Rectal smooth muscle tissue (tissue), 1 donor: Measurements from ENCODE around the gene DEFB118.
"Not testable (repeated sequence)": the region's sequence is repeated elsewhere in the genome, so short reads cannot be mapped to it uniquely, and the experiment has no call there.

Experiments
- H3K27ac ChIP-seq: one replicate; pipeline ENCODE4 v1.7.0; 2013; ENCODE audit warnings: low read depth, low read length, inconsistent platforms
- H3K27me3 ChIP-seq: one replicate; pipeline ENCODE4 v1.7.0; 2013; ENCODE audit warnings: low read length; ENCODE audit not compliant: control insufficient read depth, insufficient read depth
- H3K36me3 ChIP-seq: one replicate; pipeline ENCODE4 v1.7.0; 2013; ENCODE audit warnings: low read length; ENCODE audit not compliant: control insufficient read depth, insufficient read depth
- H3K4me1 ChIP-seq: one replicate; pipeline ENCODE4 v1.7.0; 2013; ENCODE audit warnings: low read length; ENCODE audit not compliant: control insufficient read depth, insufficient read depth
- H3K4me3 ChIP-seq: one replicate; pipeline ENCODE4 v1.7.0; 2013; ENCODE audit warnings: low read length
- H3K9ac ChIP-seq: one replicate; pipeline ENCODE4 v1.7.0; 2013; ENCODE audit warnings: low read length

DEFB118 gene

GRCh38 chr20:31368301-31368700, at the start of gene DEFB118:
Gene DEFB118 (plus strand): TSS chr20:31368601. CDS start chr20:31368651, 50 bp downstream.
- Histone ChIP-seq H3K36me3 (no peaks in the 10 kb centered on the region), H3K27ac (no peak within 1 kb of the TSS), H3K4me3 (no peak within 1 kb of the TSS), H3K27me3 (no peaks in the 10 kb centered on the region), H3K9ac (no peak within 1 kb of the TSS), H3K4me1 (no peaks in the 10 kb centered on the region)

GRCh38 chr20:31322504-31322903, 45.9 kb upstream of the DEFB118 start:
- Histone ChIP-seq H3K36me3 (no peaks in the 10 kb centered on the region), H3K27ac (no peak overlapping the region), H3K27me3 (no peaks in the 10 kb centered on the region), H3K4me3 (no peak overlapping the region), H3K9ac (no peak overlapping the region), H3K4me1 (no peaks in the 10 kb centered on the region)

GRCh38 chr20:31330893-31331292, 37.5 kb upstream of the DEFB118 start:
- Histone ChIP-seq H3K9ac (no peak overlapping the region), H3K27ac (no peak overlapping the region), H3K4me1 (no peaks in the 10 kb centered on the region), H3K27me3 (no peaks in the 10 kb centered on the region), H3K4me3 (no peak overlapping the region), H3K36me3 (no peaks in the 10 kb centered on the region)

- Histone ChIP-seq H3K9ac (no peak overlapping the region), H3K27ac (no peak overlapping the region), H3K4me1 (no peaks in the 10 kb centered on the region), H3K36me3 (no peaks in the 10 kb centered on the region), H3K27me3 (no peaks in the 10 kb centered on the region), H3K4me3 (no peak overlapping the region)
These were observed 26.9 kb upstream of the DEFB118 start for GRCh38 chr20:31341470-31341869.

GRCh38 chr20:31355981-31356380, 12.4 kb upstream of the DEFB118 start:
- no peaks in the 10 kb centered on the region for H3K36me3 ChIP-seq
- no peak overlapping the region for H3K27ac ChIP-seq
- H3K4me1 ChIP-seq: no peaks in the 10 kb centered on the region
- H3K4me3 ChIP-seq: no peak overlapping the region
- no peak overlapping the region for H3K9ac ChIP-seq
- no peaks in the 10 kb centered on the region for H3K27me3 ChIP-seq

- Histone ChIP-seq H3K4me3 (no peak overlapping the region), H3K27me3 (no peaks in the 10 kb centered on the region), H3K9ac (no peak overlapping the region), H3K27ac (no peak overlapping the region), H3K4me1 (no peaks in the 10 kb centered on the region), H3K36me3 (no peaks in the 10 kb centered on the region)
These were observed 5.1 kb upstream of the DEFB118 start for GRCh38 chr20:31363295-31363694.

GRCh38 chr20:31364272-31364671, 4.1 kb upstream of the DEFB118 start:
- H3K36me3 ChIP-seq, H3K27me3 ChIP-seq, H3K27ac ChIP-seq, H3K9ac ChIP-seq, H3K4me3 ChIP-seq, H3K4me1 ChIP-seq: not testable (repeated sequence)

GRCh38 chr20:31374346-31374745, 5.9 kb downstream of the DEFB118 start:
- Histone ChIP-seq H3K36me3 (no peaks in the 10 kb centered on the region), H3K27ac (no peak overlapping the region), H3K4me1 (no peaks in the 10 kb centered on the region), H3K9ac (no peak overlapping the region), H3K27me3 (no peaks in the 10 kb centered on the region), H3K4me3 (no peak overlapping the region)

GRCh38 chr20:31390490-31390889, 22.1 kb downstream of the DEFB118 start, which contains the start of gene DEFB119:
Gene DEFB119 (minus strand): TSS chr20:31390590. CDS start chr20:31390483, 107 bp downstream.
- H3K27me3 ChIP-seq: peaks cover 5% of the 10 kb centered on the region
- H3K4me1 ChIP-seq: no peaks in the 10 kb centered on the region
- no peaks in the 10 kb centered on the region for H3K36me3 ChIP-seq
- no peak within 1 kb of the TSS for H3K27ac ChIP-seq
- no peak within 1 kb of the TSS for H3K4me3 ChIP-seq
- H3K9ac ChIP-seq: no peak within 1 kb of the TSS

- H3K36me3 ChIP-seq: no peaks in the 10 kb centered on the region
- H3K4me1 ChIP-seq: no peaks in the 10 kb centered on the region
- H3K9ac ChIP-seq: no peak overlapping the region
- no peak overlapping the region for H3K4me3 ChIP-seq
- peaks cover 5% of the 10 kb centered on the region for H3K27me3 ChIP-seq
- no peak overlapping the region for H3K27ac ChIP-seq
These were observed 24.4 kb downstream of the DEFB118 start for GRCh38 chr20:31392836-31393235.

GRCh38 chr20:31394900-31395299, 26.5 kb downstream of the DEFB118 start:
- H3K27ac ChIP-seq: no peak overlapping the region
- H3K9ac ChIP-seq: no peak overlapping the region
- H3K4me1 ChIP-seq: no peaks in the 10 kb centered on the region
- no peak overlapping the region for H3K4me3 ChIP-seq
- no peaks in the 10 kb centered on the region for H3K36me3 ChIP-seq
- no peaks in the 10 kb centered on the region for H3K27me3 ChIP-seq

GRCh38 chr20:31403886-31404285, 35.5 kb downstream of the DEFB118 start:
- H3K36me3 ChIP-seq: no peaks in the 10 kb centered on the region
- H3K9ac ChIP-seq: no peak overlapping the region
- H3K4me1 ChIP-seq: no peaks in the 10 kb centered on the region
- H3K27me3 ChIP-seq: no peaks in the 10 kb centered on the region
- no peak overlapping the region for H3K27ac ChIP-seq
- no peak overlapping the region for H3K4me3 ChIP-seq

- H3K36me3 ChIP-seq: no peaks in the 10 kb centered on the region
- no peaks in the 10 kb centered on the region for H3K27me3 ChIP-seq
- no peak within 1 kb of the TSS for H3K4me3 ChIP-seq
- H3K27ac ChIP-seq: no peak within 1 kb of the TSS
- H3K4me1 ChIP-seq: no peaks in the 10 kb centered on the region
- no peak within 1 kb of the TSS for H3K9ac ChIP-seq
These were observed 37.7 kb downstream of the DEFB118 start, which contains the start of gene DEFB121 for GRCh38 chr20:31406115-31406514. Gene DEFB121 (minus strand): TSS chr20:31406215. CDS start chr20:31406152, 63 bp downstream.
